ENCODE data around the gene MGAT5. TPM values are rescaled to one million over a fixed set of nuclear protein-coding genes. Genes with fewer than 3 reads are reported as not detected.

The MGAT5 gene
- total and polyA plus RNA-seq, 8 donors = 2.9 to 36.9 (median 19.6) TPM

- H3K4me1 ChIP-seq = peaks cover 0 to 17% (median 0%) of the 10 kb centered on the region in 3 donors
- H3K36me3 ChIP-seq = no peaks in the 10 kb centered on the region
- H3K27ac ChIP-seq = no peak overlapping the region
- TF ChIP-seq CTCF (IDR thresholded peaks at IDR 0.05) = no peak
- DNase-seq = no peak
- ATAC-seq = no peak
- no peaks in the 10 kb centered on the region for H3K9me3 ChIP-seq
- intact Hi-C loops (cut with DNase I) = loop anchor here in 1 of 3 donors (10.0 kb wide), 1 partner anchor 295 kb away; no protein-coding TSS in a partner anchor
- H3K4me3 ChIP-seq = no peak overlapping the region
- no peaks in the 10 kb centered on the region for H3K27me3 ChIP-seq
- FAIRE-seq = no peak
- 87% methylated on average over 2 of the region's 2 CpGs for WGBS, 2 donors
Observed at GRCh38 chr2:134410006-134410405, 156.1 kb downstream of the MGAT5 start.

GRCh38 chr2:134410831-134411231 is 157.0 kb downstream of the MGAT5 start:
- Histone ChIP-seq H3K27me3 (no peaks in the 10 kb centered on the region), H3K9me3 (no peaks in the 10 kb centered on the region), H3K4me3 (no peak overlapping the region), H3K27ac (peak overlapping the region in 1 of 4 donors; percentile 50), H3K36me3 (no peaks in the 10 kb centered on the region), H3K4me1 (peaks cover 0 to 17% (median 0%) of the 10 kb centered on the region in 3 donors)
- intact Hi-C loops (cut with DNase I) = loop anchor here in 1 of 3 donors (10.0 kb wide), 1 partner anchor 296 kb away; no protein-coding TSS in a partner anchor
- FAIRE-seq (no peak), DNase-seq (no peak), ATAC-seq (no peak)
- 60% methylated on average over 5 of the region's 5 CpGs for WGBS, 2 donors
- TF ChIP-seq CTCF (IDR thresholded peaks at IDR 0.05) = no peak

GRCh38 chr2:134411279-134411827 is 157.5 kb downstream of the MGAT5 start:
- no peak overlapping the region for H3K4me3 ChIP-seq
- WGBS, 2 donors = 73% methylated on average over 6 of the region's 6 CpGs
- no peaks in the 10 kb centered on the region for H3K9me3 ChIP-seq
- peaks cover 0 to 17% (median 0%) of the 10 kb centered on the region in 3 donors for H3K4me1 ChIP-seq
- DNase-seq = no peak
- no peaks in the 10 kb centered on the region for H3K36me3 ChIP-seq
- H3K27me3 ChIP-seq = no peaks in the 10 kb centered on the region
- peak overlapping the region in 3 of 4 donors; percentile 15 to 50 (median 46) for H3K27ac ChIP-seq
- FAIRE-seq = no peak
- intact Hi-C loops (cut with DNase I) = loop anchor here in 1 of 3 donors (10.0 kb wide), 1 partner anchor 297 kb away; no protein-coding TSS in a partner anchor
- ATAC-seq = peak in 3 of 4 donors; percentile 5 to 20 (median 8)
- no peak for TF ChIP-seq CTCF (IDR thresholded peaks at IDR 0.05)

GRCh38 chr2:134411828-134412638 is 158.2 kb downstream of the MGAT5 start:
- intact Hi-C loops (cut with DNase I) = loop anchor here in 1 of 3 donors (10.0 kb wide), 1 partner anchor 297 kb away; no protein-coding TSS in a partner anchor
- Histone ChIP-seq H3K4me1 (peaks cover 0 to 17% (median 0%) of the 10 kb centered on the region in 3 donors), H3K27me3 (no peaks in the 10 kb centered on the region), H3K27ac (peak overlapping the region; percentile 15 to 51 (median 38)), H3K36me3 (no peaks in the 10 kb centered on the region), H3K4me3 (no peak overlapping the region), H3K9me3 (no peaks in the 10 kb centered on the region)
- DNase-seq (peak in 4 of 6 donors; percentile 53 to 76 (median 67)), ATAC-seq (peak; percentile 84 to 98 (median 97)), FAIRE-seq (no peak)
- peak in 3 of 4 donors; percentile 29 to 43 (median 38) for TF ChIP-seq CTCF (IDR thresholded peaks at IDR 0.05)
- WGBS, 2 donors = 42 to 44% methylated on average over 8 of the region's 8 CpGs

All from pancreas (tissue), 10 donors.